Measurements from ENCODE around the gene RPTOR. TPM values are rescaled to one million over a fixed set of nuclear protein-coding genes. Genes with fewer than 3 reads are reported as not detected.

Gene RPTOR
- total RNA-seq, 1 experiment from 2014 or later = 30.6 TPM

DNA sequence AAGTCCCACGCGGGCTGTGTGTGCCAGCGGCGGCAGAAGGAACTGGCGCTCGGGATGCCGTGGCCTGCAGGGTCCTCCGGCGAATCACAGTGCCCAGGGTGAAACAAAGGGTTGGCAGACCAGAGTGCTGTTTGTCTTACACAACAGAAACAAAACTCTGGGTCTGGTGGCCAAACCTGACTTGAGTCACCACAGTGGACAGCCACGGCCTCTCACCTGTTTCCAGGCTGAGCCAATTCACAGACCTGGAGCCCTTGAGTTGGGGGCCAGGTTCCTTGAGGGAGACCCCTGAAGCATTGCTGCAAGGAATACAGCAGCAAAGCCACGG is 444.9 kb downstream of the RPTOR start:
- H3K4me2 ChIP-seq (ENCODE audit: low read depth, low read length, poor library complexity, severe bottlenecking) = no peak overlapping the region
- H3K79me2 ChIP-seq (ENCODE audit: low read length) = peaks cover 17% of the 10 kb centered on the region
- no peaks in the 10 kb centered on the region for H3K27me3 ChIP-seq (ENCODE audit: low read length)
- H3K9ac ChIP-seq (ENCODE audit: low read length) = no peak overlapping the region
- H2AFZ ChIP-seq (ENCODE audit: low read length) = no peak overlapping the region
- no peaks in the 10 kb centered on the region for H3K9me2 ChIP-seq (replicated peaks; ENCODE audit: insufficient read depth, low read length)
- peaks cover 4% of the 10 kb centered on the region; the same call in 1 of the 2 replicates for H4K20me1 ChIP-seq (ENCODE audit: insufficient read depth, low read depth, low read length)
- H3K4me3 ChIP-seq (ENCODE audit: low read length) = no peak overlapping the region
- no peak overlapping the region for H3K27ac ChIP-seq (ENCODE audit: low read length)
- DNase-seq = no peak
- no peaks in the 10 kb centered on the region for H3K9me3 ChIP-seq (ENCODE audit: low read length)
- no peaks in the 10 kb centered on the region for H3K36me3 ChIP-seq (ENCODE audit: insufficient read depth, low read length)
- peaks cover 38% of the 10 kb centered on the region for H3K4me1 ChIP-seq (ENCODE audit: low read length)

DNA sequence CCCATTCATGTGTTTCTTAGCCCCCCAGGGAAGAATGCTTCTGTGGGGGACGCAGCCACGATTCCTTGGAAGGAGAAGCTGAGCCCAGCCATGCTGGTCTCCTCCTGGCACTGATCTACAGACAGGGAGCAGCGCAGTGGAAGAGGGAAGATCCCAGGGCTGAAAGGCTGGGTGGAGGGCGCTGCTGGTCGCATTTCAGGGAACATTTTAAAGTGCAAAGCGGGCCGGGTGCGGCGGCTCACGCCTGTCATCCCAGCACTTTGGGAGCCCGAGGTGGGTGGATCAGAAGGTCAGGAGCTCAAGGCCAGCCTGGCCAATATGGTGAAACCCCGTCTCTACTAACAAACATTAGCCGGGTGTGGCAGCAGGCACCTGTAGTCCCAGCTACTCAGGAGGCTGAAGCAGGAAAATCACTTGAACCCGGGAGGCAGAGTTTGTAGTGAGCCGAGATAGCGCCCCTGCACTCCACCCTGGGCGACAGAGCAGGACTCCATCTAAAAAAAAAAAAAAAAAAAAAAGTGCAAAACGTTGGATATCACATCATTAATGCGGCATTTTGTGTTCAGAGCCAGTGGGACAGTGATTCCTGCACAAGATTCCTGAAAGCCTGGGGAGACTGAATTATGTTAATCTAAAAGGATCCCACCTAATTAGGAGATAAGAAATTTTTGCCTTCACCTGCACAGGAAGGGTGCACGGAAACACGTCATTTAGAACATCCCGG is 446.4 kb downstream of the RPTOR start:
- Histone ChIP-seq H3K36me3 (ENCODE audit: insufficient read depth, low read length) (no peaks in the 10 kb centered on the region), H3K9me3 (ENCODE audit: low read length) (no peaks in the 10 kb centered on the region), H3K4me2 (ENCODE audit: low read depth, low read length, poor library complexity, severe bottlenecking) (peak overlapping the region; percentile 100), H3K9ac (ENCODE audit: low read length) (peak overlapping the region; percentile 94), H2AFZ (ENCODE audit: low read length) (peak overlapping the region; percentile 96), H3K79me2 (ENCODE audit: low read length) (peaks cover 17% of the 10 kb centered on the region), H3K9me2 (replicated peaks; ENCODE audit: insufficient read depth, low read length) (no peaks in the 10 kb centered on the region), H4K20me1 (ENCODE audit: insufficient read depth, low read depth, low read length) (peaks cover 4% of the 10 kb centered on the region; the same call in 1 of the 2 replicates), H3K4me1 (ENCODE audit: low read length) (peaks cover 38% of the 10 kb centered on the region), H3K27ac (ENCODE audit: low read length) (no peak overlapping the region), H3K27me3 (ENCODE audit: low read length) (no peaks in the 10 kb centered on the region), H3K4me3 (ENCODE audit: low read length) (peak overlapping the region; percentile 98)
- no peak for DNase-seq

DNA sequence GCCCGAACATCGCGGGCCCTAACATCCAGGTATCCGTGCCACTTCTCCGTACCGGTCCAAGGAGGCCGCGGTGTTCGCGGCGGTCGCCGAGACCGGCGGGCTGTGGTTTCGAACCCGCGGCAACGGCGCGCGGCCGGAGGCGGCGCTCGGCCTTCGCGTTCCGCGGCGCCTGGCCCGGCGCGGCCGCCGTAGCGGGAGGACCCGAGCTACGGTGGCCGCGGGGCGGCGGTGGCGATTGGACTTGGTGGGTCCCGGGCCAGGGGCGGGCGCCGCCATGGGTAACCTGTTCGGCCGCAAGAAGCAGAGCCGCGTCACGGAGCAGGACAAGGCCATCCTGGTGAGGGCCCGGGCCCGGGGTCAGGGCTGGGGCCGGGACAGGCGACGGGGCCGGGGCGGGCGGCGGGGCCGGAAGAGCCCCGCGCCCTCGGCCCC is 447.0 kb downstream of the RPTOR start, which contains the start of gene CHMP6:
Gene CHMP6 (plus strand): TSS at position 197 of the 432 bp plus-strand sequence. CDS start 78 bp downstream, at position 275.
- H3K27me3 ChIP-seq (ENCODE audit: low read length) = no peaks in the 10 kb centered on the region
- DNase-seq = peak; percentile 90
- no peak within 1 kb of the TSS for H3K27ac ChIP-seq (ENCODE audit: low read length)
- H3K4me2 ChIP-seq (ENCODE audit: low read depth, low read length, poor library complexity, severe bottlenecking) = peak within 1 kb of the TSS; percentile 100
- H3K79me2 ChIP-seq (ENCODE audit: low read length) = peaks cover 17% of the 10 kb centered on the region
- H3K4me1 ChIP-seq (ENCODE audit: low read length) = peaks cover 36% of the 10 kb centered on the region
- H3K9me3 ChIP-seq (ENCODE audit: low read length) = no peaks in the 10 kb centered on the region
- H3K9ac ChIP-seq (ENCODE audit: low read length) = peak within 1 kb of the TSS; percentile 94
- no peaks in the 10 kb centered on the region for H3K9me2 ChIP-seq (replicated peaks; ENCODE audit: insufficient read depth, low read length)
- H2AFZ ChIP-seq (ENCODE audit: low read length) = peak within 1 kb of the TSS; percentile 96
- peaks cover 4% of the 10 kb centered on the region; the same call in 1 of the 2 replicates for H4K20me1 ChIP-seq (ENCODE audit: insufficient read depth, low read depth, low read length)
- H3K36me3 ChIP-seq (ENCODE audit: insufficient read depth, low read length) = no peaks in the 10 kb centered on the region
- peak within 1 kb of the TSS; percentile 98 for H3K4me3 ChIP-seq (ENCODE audit: low read length)

DNA sequence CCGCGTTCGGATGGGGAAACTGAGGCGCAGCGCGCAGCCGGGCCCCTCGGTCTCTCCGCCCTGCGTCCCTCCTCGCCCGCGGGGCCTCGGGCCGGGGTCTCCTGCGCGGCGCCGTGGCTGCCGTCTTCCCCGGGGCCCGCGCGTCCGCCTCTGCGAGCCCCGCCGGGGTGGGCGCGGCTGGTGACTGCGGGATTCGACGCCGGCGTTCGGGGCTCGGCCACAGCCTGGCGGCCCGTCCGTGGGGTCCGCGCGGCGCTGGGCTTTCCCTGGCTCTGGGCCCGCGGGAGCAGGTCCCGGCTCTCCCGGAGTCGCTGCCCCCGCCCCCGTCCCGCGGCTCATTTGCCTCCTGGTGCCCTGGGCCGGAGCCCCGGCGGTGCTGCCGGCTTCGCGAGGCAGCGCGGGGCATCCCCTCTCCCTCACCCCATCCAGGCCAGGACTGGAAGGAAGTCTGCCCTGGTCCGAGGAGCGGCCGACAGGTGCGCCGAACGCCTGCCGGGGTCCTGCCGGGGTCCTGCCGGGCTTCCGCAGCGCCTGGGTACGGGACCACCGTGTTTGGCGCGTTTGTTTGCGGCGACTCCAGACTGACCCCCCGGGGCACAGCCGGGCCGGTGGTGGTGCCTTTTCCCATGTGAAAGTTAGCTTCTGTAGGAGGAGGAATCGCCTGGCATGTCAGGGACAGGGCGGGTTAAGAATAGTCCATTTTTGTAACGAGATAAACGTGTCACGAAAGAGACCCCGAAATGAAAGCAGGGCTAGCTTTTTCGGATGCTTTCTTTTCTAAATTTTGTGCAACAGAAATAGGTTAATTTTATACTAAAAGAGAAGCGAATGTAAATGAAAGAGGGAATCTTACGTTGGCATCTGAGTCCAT is 447.7 kb downstream of the RPTOR start:
- H3K4me3 ChIP-seq (ENCODE audit: low read length) = peak overlapping the region; percentile 98
- no peak overlapping the region for H3K27ac ChIP-seq (ENCODE audit: low read length)
- H3K4me2 ChIP-seq (ENCODE audit: low read depth, low read length, poor library complexity, severe bottlenecking) = peak overlapping the region; percentile 100

DNA sequence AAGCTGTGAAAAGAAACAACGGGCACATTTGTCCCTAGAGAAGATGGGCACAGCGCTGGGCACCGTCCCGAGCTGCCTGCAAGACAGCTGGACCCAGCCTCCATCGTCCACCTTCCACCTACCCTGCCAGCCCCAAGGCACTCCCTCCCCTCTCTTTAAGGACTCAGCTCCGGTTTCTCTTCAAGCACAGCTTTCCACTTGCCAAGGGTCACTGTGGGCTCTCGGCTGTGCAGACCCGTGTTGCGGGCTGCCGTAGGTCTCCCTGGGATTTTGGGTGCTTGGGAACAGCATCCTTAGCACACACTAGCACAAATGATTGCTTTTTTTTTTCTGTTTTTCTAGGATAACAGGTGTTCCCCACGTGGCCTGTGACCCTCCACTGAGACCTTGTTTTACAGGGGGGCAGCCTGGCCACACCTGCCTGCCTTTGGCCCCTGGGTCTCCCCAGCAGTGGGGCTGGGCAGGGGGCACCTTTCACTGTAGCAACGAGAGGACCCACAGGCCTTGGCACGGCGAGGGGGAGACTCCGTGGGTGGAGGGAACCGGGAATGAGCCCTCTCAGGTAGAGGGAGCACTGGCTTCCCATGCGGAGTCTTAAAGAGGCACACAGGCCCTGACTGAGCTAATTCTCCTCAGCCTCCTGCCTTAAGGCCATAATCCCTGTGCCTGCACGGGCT is 448.4 kb downstream of the RPTOR start:
- H3K36me3 ChIP-seq (ENCODE audit: insufficient read depth, low read length) = no peaks in the 10 kb centered on the region
- peaks cover 17% of the 10 kb centered on the region for H3K79me2 ChIP-seq (ENCODE audit: low read length)
- no peaks in the 10 kb centered on the region for H3K9me2 ChIP-seq (replicated peaks; ENCODE audit: insufficient read depth, low read length)
- peak overlapping the region; percentile 98 for H3K4me3 ChIP-seq (ENCODE audit: low read length)
- DNase-seq = no peak
- peaks cover 4% of the 10 kb centered on the region; the same call in 1 of the 2 replicates for H4K20me1 ChIP-seq (ENCODE audit: insufficient read depth, low read depth, low read length)
- H2AFZ ChIP-seq (ENCODE audit: low read length) = no peak overlapping the region
- H3K4me2 ChIP-seq (ENCODE audit: low read depth, low read length, poor library complexity, severe bottlenecking) = peak overlapping the region; percentile 100
- H3K9ac ChIP-seq (ENCODE audit: low read length) = peak overlapping the region; percentile 94
- peaks cover 22% of the 10 kb centered on the region for H3K4me1 ChIP-seq (ENCODE audit: low read length)
- no peaks in the 10 kb centered on the region for H3K27me3 ChIP-seq (ENCODE audit: low read length)
- H3K9me3 ChIP-seq (ENCODE audit: low read length) = no peaks in the 10 kb centered on the region
- H3K27ac ChIP-seq (ENCODE audit: low read length) = no peak overlapping the region

More for the DNA sequence above, 447.7 kb downstream of the RPTOR start:
- peaks cover 30% of the 10 kb centered on the region for H3K4me1 ChIP-seq (ENCODE audit: low read length)
- H3K9ac ChIP-seq (ENCODE audit: low read length) = peak overlapping the region; percentile 94
- H3K9me2 ChIP-seq (replicated peaks; ENCODE audit: insufficient read depth, low read length) = no peaks in the 10 kb centered on the region
- peak; percentile 64 for DNase-seq
- H3K27me3 ChIP-seq (ENCODE audit: low read length) = no peaks in the 10 kb centered on the region
- H3K79me2 ChIP-seq (ENCODE audit: low read length) = peaks cover 17% of the 10 kb centered on the region
- H4K20me1 ChIP-seq (ENCODE audit: insufficient read depth, low read depth, low read length) = peaks cover 4% of the 10 kb centered on the region; the same call in 1 of the 2 replicates
- no peaks in the 10 kb centered on the region for H3K9me3 ChIP-seq (ENCODE audit: low read length)
- H3K36me3 ChIP-seq (ENCODE audit: insufficient read depth, low read length) = no peaks in the 10 kb centered on the region
- peak overlapping the region; percentile 56; the same call in 1 of the 2 replicates for H2AFZ ChIP-seq (ENCODE audit: low read length)

DNA sequence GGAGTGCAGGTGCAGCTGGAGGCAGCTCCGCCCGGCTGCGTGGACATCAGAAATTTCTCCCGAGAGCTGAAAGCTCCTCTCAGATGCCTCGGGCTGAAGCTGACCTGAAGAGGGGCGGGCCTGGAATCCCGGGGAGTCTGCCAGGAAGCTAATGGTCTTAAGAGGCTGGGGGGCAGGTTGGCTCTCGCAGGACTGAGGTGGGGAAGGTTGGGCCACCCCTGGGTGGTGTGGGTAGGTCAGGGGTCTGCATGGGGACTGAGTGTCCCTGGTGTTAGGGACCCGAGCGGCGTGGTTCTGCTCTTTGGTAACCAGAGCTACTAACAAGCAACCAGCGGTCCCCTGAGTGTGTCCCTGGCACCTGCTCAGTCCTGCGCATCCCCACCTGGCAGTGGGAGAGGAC is 450.5 kb downstream of the RPTOR start:
- Histone ChIP-seq H3K27me3 (ENCODE audit: low read length) (no peaks in the 10 kb centered on the region), H3K4me2 (ENCODE audit: low read depth, low read length, poor library complexity, severe bottlenecking) (no peak overlapping the region), H3K27ac (ENCODE audit: low read length) (no peak overlapping the region), H3K9me3 (ENCODE audit: low read length) (no peaks in the 10 kb centered on the region), H3K9ac (ENCODE audit: low read length) (no peak overlapping the region), H3K9me2 (replicated peaks; ENCODE audit: insufficient read depth, low read length) (no peaks in the 10 kb centered on the region), H4K20me1 (ENCODE audit: insufficient read depth, low read depth, low read length) (peaks cover 4% of the 10 kb centered on the region; the same call in 1 of the 2 replicates), H3K4me3 (ENCODE audit: low read length) (no peak overlapping the region), H3K79me2 (ENCODE audit: low read length) (peaks cover 17% of the 10 kb centered on the region), H3K36me3 (ENCODE audit: insufficient read depth, low read length) (no peaks in the 10 kb centered on the region), H3K4me1 (ENCODE audit: low read length) (peaks cover 16% of the 10 kb centered on the region), H2AFZ (ENCODE audit: low read length) (no peak overlapping the region)
- DNase-seq = no peak

DNA sequence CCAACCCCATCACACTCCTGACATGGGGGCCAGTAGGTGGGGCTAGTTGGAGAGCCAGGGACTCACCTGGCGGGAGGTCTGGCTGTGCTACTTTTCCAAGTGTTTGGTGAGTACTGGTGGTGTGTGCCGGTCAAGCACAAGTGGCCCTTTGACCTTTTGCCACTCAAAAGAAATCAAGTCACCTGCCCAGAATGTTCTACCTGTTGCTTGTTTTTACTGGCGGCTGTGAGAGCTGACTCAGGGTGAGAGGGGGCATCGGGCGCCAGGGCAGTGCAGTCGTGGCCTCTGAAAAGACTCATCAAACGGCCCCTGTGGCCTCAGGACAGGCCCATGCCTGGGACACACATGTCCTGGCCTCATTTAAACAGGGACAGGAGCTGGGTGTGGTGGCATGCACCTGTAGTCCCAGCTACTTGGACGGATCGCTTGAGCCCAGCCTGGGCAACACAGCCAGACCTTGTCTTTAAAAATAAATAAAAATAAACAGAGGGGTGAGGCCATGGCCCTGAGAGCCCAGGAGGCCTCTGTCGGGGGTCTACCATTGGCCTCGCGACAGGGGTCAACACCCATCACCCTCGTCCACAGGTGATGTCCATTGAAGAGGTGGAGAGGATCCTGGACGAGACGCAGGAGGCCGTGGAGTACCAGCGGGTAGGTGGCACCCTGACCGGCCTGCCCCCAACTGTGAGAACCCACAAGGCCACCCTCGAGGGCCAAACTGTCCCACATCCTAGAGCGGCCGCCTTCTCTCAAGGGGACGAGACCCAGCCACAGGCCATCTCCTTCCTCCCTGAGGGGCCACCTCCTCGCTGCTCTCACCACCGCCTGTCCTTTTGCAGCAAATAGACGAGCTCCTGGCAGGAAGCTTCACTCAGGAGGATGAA is 452.0 kb downstream of the RPTOR start:
- Histone ChIP-seq H3K79me2 (ENCODE audit: low read length) (peaks cover 17% of the 10 kb centered on the region), H3K36me3 (ENCODE audit: insufficient read depth, low read length) (no peaks in the 10 kb centered on the region), H3K9ac (ENCODE audit: low read length) (no peak overlapping the region), H3K4me2 (ENCODE audit: low read depth, low read length, poor library complexity, severe bottlenecking) (no peak overlapping the region), H3K4me3 (ENCODE audit: low read length) (no peak overlapping the region), H3K9me2 (replicated peaks; ENCODE audit: insufficient read depth, low read length) (no peaks in the 10 kb centered on the region), H3K9me3 (ENCODE audit: low read length) (no peaks in the 10 kb centered on the region), H3K4me1 (ENCODE audit: low read length) (peaks cover 10% of the 10 kb centered on the region), H3K27ac (ENCODE audit: low read length) (no peak overlapping the region), H2AFZ (ENCODE audit: low read length) (no peak overlapping the region), H4K20me1 (ENCODE audit: insufficient read depth, low read depth, low read length) (peaks cover 9% of the 10 kb centered on the region; the same call in 1 of the 2 replicates), H3K27me3 (ENCODE audit: low read length) (no peaks in the 10 kb centered on the region)
- no peak for DNase-seq

All from Karpas-422 (cell line).